ENCODE measurements around the gene DGCR6L.
"Not testable (repeated sequence)": the region's sequence is repeated elsewhere in the genome, so short reads cannot be mapped to it uniquely, and the experiment has no call there.

The DGCR6L gene

GRCh38 chr22:20354238-20354975 is 34.5 kb upstream of the DGCR6L start:
- H3K27ac ChIP-seq: no peak overlapping the region
- no peaks in the 10 kb centered on the region for H3K36me3 ChIP-seq (ENCODE audit: insufficient read depth, low read length)
- no peak for DNase-seq (ENCODE audit: low read depth, low spot score)
- no peaks in the 10 kb centered on the region for H3K9me3 ChIP-seq (ENCODE audit: low read depth, low read length)
- no peak overlapping the region for H3K4me3 ChIP-seq
- TF ChIP-seq FOXP2 (optimal IDR thresholded peaks at IDR 0.05; ENCODE audit: control extremely low read depth, extremely low read length, insufficient read depth) (no peak), EZH2 (IDR thresholded peaks at IDR 0.05) (no peak), POLR2AphosphoS5 (IDR thresholded peaks at IDR 0.05; ENCODE audit: borderline replicate concordance, low read depth, low read length) (no peak)
- no peak overlapping the region for H3K9ac ChIP-seq (ENCODE audit: insufficient read length)

- DNase-seq (ENCODE audit: low read depth, low spot score); H3K4me3 ChIP-seq; H3K9ac ChIP-seq (ENCODE audit: insufficient read length); H3K36me3 ChIP-seq (ENCODE audit: insufficient read depth, low read length); H3K9me3 ChIP-seq (ENCODE audit: low read depth, low read length); H3K27ac ChIP-seq: not testable (repeated sequence)
These were observed 32.7 kb upstream of the DGCR6L start for GRCh38 chr22:20352536-20352935.

GRCh38 chr22:20346553-20346952 is 26.7 kb upstream of the DGCR6L start:
- H3K27ac ChIP-seq; H3K9ac ChIP-seq (ENCODE audit: insufficient read length); H3K9me3 ChIP-seq (ENCODE audit: low read depth, low read length); DNase-seq (ENCODE audit: low read depth, low spot score); H3K4me3 ChIP-seq; H3K36me3 ChIP-seq (ENCODE audit: insufficient read depth, low read length): not testable (repeated sequence)

GRCh38 chr22:20338291-20338690 is 18.4 kb upstream of the DGCR6L start:
- not testable (repeated sequence) for DNase-seq (ENCODE audit: low read depth, low spot score); H3K27ac ChIP-seq; H3K9ac ChIP-seq (ENCODE audit: insufficient read length); H3K36me3 ChIP-seq (ENCODE audit: insufficient read depth, low read length); H3K9me3 ChIP-seq (ENCODE audit: low read depth, low read length); H3K4me3 ChIP-seq

- not testable (repeated sequence) for H3K9me3 ChIP-seq (ENCODE audit: low read depth, low read length); DNase-seq (ENCODE audit: low read depth, low spot score); H3K4me3 ChIP-seq; H3K9ac ChIP-seq (ENCODE audit: insufficient read length); H3K36me3 ChIP-seq (ENCODE audit: insufficient read depth, low read length); H3K27ac ChIP-seq
These were observed 17.9 kb upstream of the DGCR6L start for GRCh38 chr22:20337807-20338206.

- not testable (repeated sequence) for H3K27ac ChIP-seq; H3K36me3 ChIP-seq (ENCODE audit: insufficient read depth, low read length); H3K9ac ChIP-seq (ENCODE audit: insufficient read length); H3K4me3 ChIP-seq; H3K9me3 ChIP-seq (ENCODE audit: low read depth, low read length); DNase-seq (ENCODE audit: low read depth, low spot score)
These were observed 16.7 kb upstream of the DGCR6L start for GRCh38 chr22:20336561-20336960.

- H3K9ac ChIP-seq (ENCODE audit: insufficient read length); H3K9me3 ChIP-seq (ENCODE audit: low read depth, low read length); H3K4me3 ChIP-seq; H3K27ac ChIP-seq; DNase-seq (ENCODE audit: low read depth, low spot score); H3K36me3 ChIP-seq (ENCODE audit: insufficient read depth, low read length): not testable (repeated sequence)
These were observed 8.7 kb upstream of the DGCR6L start for GRCh38 chr22:20328569-20328930.

- H3K27ac ChIP-seq; H3K9ac ChIP-seq (ENCODE audit: insufficient read length); H3K36me3 ChIP-seq (ENCODE audit: insufficient read depth, low read length); H3K9me3 ChIP-seq (ENCODE audit: low read depth, low read length); H3K4me3 ChIP-seq; DNase-seq (ENCODE audit: low read depth, low spot score): not testable (repeated sequence)
These were observed 6.1 kb upstream of the DGCR6L start for GRCh38 chr22:20325996-20326395.

GRCh38 chr22:20324139-20324516 is 4.3 kb upstream of the DGCR6L start:
- TF ChIP-seq POLR2AphosphoS5 (IDR thresholded peaks at IDR 0.05; ENCODE audit: borderline replicate concordance, low read depth, low read length) (no peak), FOXP2 (optimal IDR thresholded peaks at IDR 0.05; ENCODE audit: control extremely low read depth, extremely low read length, insufficient read depth) (no peak), EZH2 (IDR thresholded peaks at IDR 0.05) (no peak)
- H3K9ac ChIP-seq (ENCODE audit: insufficient read length): no peak overlapping the region
- no peak overlapping the region for H3K4me3 ChIP-seq
- no peak for DNase-seq (ENCODE audit: low read depth, low spot score)
- H3K9me3 ChIP-seq (ENCODE audit: low read depth, low read length): no peaks in the 10 kb centered on the region
- no peaks in the 10 kb centered on the region for H3K36me3 ChIP-seq (ENCODE audit: insufficient read depth, low read length)
- no peak overlapping the region for H3K27ac ChIP-seq

GRCh38 chr22:20321552-20322211 is 1.8 kb upstream of the DGCR6L start:
- H3K4me3 ChIP-seq: not testable (repeated sequence)

GRCh38 chr22:20320659-20321551 is 1.0 kb upstream of the DGCR6L start:
- not testable (repeated sequence) for DNase-seq (ENCODE audit: low read depth, low spot score); H3K9me3 ChIP-seq (ENCODE audit: low read depth, low read length); H3K27ac ChIP-seq; H3K36me3 ChIP-seq (ENCODE audit: insufficient read depth, low read length)
- peak overlapping the region; percentile 97 for H3K4me3 ChIP-seq
- peak overlapping the region; percentile 93 for H3K9ac ChIP-seq (ENCODE audit: insufficient read length)

More at GRCh38 chr22:20321552-20322211, 1.8 kb upstream of the DGCR6L start:
- DNase-seq (ENCODE audit: low read depth, low spot score); H3K36me3 ChIP-seq (ENCODE audit: insufficient read depth, low read length); H3K9me3 ChIP-seq (ENCODE audit: low read depth, low read length); H3K9ac ChIP-seq (ENCODE audit: insufficient read length): not testable (repeated sequence)
- H3K27ac ChIP-seq: 0 out of 2 replicates have a peak overlapping the region, but pooled peaks have one; percentile 19
